DMS53 treated with DMSO at 0.1 percent for 48 hours (cell line): ENCODE results near the gene HDAC3.

ENCODE experiments used
- DNase-seq: peaks from one replicate; lab custom pipeline; 2025; ENCODE audit not compliant: unreplicated experiment; lab: John Stamatoyannopoulos, UW

HDAC3 gene

GRCh38 chr5:141662028-141662427 lies 25.4 kb upstream of the HDAC3 start:
- no peak for DNase-seq

DNA sequence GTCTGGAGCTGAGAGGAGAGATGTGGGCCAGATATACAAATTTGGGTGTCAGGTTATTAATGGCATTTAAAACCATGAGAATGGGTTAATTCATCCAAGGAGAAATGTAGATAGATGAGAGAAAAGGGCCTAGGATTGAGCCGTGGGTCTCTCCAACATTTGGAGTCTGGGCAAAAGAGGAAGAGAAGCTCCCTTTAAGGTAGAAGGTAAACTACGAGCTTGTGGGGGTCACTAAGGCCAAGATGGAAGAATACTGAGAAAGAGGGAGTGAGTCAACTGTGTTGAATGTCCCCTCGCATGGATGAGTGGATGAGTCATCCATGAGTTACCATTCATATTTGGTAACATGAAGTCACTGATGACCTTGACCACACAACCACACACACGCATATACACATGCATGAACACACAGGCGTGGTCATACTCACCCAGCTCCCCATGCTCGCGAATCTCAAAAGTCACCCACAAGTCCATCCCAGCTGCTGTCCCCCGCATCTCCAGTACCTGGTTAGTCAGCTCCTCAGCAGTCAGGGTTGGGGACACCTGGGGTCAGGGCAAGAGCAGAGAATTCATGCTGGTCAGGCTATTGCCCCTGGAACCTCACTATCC lies 21.4 kb upstream of the HDAC3 start:
- peak; percentile 22 for DNase-seq

- DNase-seq = no peak
Observed at GRCh38 chr5:141657404-141657803, 20.8 kb upstream of the HDAC3 start.

- DNase-seq = no peak
Observed at GRCh38 chr5:141656396-141656795, 19.7 kb upstream of the HDAC3 start.

GRCh38 chr5:141655020-141655419 lies 18.4 kb upstream of the HDAC3 start:
- no peak for DNase-seq

GRCh38 chr5:141654298-141654697 lies 17.6 kb upstream of the HDAC3 start:
- no peak for DNase-seq

DNA sequence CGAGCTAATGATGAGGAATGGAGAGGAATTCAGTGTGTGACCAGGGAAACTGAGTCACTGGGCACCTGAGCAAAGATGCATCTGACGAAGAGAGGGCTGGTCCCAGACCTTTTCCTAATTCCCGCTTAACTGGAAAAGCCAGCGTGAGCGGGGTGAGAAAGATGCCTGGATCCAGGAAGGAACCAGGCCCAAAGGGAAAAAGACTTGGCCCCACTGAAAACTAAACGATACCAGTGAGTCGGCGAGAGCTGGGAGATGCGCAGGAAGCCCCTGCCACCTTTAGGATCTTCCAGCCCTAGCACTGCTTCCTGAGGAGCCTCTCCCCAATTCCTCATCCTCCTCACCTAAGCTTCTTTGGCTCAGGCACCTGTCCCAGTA lies 15.1 kb upstream of the HDAC3 start:
- DNase-seq = no peak

- peak; percentile 62 for DNase-seq
Observed at GRCh38 chr5:141650851-141651727, 14.4 kb upstream of the HDAC3 start, which contains the start of gene FCHSD1. Gene FCHSD1 (minus strand): TSS chr5:141651418. CDS start chr5:141651368, 50 bp downstream.

- DNase-seq = no peak
Observed at GRCh38 chr5:141649972-141650371, 13.3 kb upstream of the HDAC3 start.

- DNase-seq = no peak
Observed at GRCh38 chr5:141649056-141649688, 12.5 kb upstream of the HDAC3 start.

DNA sequence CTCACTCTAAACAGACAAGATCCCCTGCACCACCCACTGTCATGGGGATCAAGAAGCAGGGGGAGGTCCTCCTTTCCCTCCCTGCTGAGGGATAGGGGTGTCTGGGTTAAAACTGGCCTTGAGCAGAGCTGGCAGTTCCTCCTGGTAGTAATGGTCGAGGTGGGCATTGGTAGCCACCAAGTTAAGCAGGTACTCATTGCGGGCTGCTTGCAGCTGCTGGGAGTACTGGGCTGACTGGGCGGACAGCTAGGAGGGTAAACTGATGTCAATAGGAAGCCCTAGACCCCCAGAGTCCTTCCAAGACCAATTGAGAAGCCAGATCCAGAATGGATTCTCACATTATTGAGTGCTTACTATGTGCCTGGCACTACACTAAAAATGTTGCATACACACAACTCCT lies 11.2 kb upstream of the HDAC3 start:
- no peak for DNase-seq

GRCh38 chr5:141647242-141647641 lies 10.6 kb upstream of the HDAC3 start:
- no peak for DNase-seq

DNA sequence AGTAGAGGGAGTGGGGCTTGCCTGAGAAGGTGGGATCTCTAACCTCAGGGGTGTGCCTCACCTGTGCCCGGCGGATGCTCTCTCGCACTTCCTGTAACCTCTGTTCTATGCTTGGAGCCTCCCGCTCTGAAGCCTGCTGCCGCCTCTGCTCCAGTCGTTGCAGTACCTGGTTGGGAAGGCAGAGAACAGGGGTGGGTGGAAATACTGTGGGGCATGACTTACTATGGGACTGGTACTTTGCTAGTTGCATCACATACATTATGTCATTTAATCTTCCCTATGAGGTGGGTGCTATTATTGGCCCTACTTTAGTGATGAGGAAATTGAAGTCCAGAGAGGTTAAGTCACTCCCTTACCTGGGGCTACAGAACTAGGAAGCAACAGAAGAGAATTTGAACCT lies 9.4 kb upstream of the HDAC3 start:
- DNase-seq = no peak

- DNase-seq = no peak
Observed at GRCh38 chr5:141641634-141642267, 5.1 kb upstream of the HDAC3 start.

- no peak for DNase-seq
Observed at GRCh38 chr5:141640698-141641097, 4.0 kb upstream of the HDAC3 start.

DNA sequence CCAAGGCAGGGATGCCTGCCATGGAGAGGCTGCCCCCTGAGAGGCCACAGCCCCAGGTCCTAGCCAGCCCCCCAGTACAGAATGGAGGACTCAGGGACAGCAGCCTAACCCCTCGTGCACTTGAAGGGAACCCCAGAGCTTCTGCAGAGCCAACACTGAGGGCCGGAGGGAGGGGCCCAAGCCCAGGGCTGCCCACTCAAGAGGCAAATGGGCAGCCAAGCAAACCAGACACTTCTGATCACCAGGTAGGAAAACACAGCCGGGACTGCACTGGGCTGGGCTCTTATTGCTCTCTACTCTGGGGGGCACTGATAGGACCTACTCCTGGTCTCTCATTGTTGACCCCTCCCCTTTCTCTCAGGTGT lies 3.4 kb upstream of the HDAC3 start:
- DNase-seq = no peak

- DNase-seq = no peak
Observed at GRCh38 chr5:141639357-141640050, 2.9 kb upstream of the HDAC3 start.

- no peak for DNase-seq
Observed at GRCh38 chr5:141638771-141639170, 2.1 kb upstream of the HDAC3 start.

DNA sequence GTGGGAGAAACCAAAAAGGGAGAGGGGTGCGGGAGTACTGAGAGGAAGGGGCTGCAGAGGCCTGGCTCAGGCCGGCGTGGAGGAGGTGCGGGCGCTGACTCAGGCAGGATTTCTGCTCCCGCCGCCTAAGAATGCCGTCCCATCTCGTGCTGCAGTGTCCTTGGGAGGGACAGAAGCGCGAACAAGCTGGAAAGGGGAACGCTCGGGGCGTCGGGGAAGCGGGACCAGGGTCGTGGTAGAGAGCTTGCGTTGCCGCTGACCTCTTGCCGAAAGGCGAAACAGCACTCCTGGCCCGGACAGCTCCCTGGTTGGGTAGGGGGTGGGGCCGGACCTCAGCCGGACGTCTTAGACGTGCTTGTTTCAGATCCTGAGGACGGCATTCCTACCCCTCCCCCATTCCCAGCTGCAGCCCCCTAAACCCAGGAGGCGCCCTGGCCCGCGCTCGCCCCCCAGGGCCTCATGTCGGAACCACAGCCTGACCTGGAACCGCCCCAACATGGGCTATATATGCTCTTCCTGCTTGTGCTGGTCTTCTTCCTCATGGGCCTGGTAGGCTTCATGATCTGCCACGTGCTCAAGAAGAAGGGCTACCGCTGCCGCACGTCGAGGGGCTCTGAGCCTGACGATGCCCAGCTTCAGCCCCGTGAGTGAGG lies 1.2 kb upstream of the HDAC3 start:
- peak; percentile 32 for DNase-seq

GRCh38 chr5:141637123-141637766 lies 596 bp upstream of the HDAC3 start:
- peak; percentile 31 for DNase-seq
